ENCODE data around the gene ABI2.

- peak in 1 of 3 experiments; percentile 26 for TF ChIP-seq CTCF (IDR thresholded peaks at IDR 0.05)
- TF ChIP-seq POLR2A (IDR thresholded peaks at IDR 0.05): no peak
Observed at GRCh38 chr2:203327901-203328759, at the start of gene ABI2.
